Measurements from ENCODE around the gene PDE9A. TPM values are rescaled to one million over a fixed set of nuclear protein-coding genes. Genes with fewer than 3 reads are reported as not detected.

The PDE9A gene
- total and polyA plus RNA-seq, 2 experiments from 2014 or later: 26.5 to 31.1 TPM

DNA sequence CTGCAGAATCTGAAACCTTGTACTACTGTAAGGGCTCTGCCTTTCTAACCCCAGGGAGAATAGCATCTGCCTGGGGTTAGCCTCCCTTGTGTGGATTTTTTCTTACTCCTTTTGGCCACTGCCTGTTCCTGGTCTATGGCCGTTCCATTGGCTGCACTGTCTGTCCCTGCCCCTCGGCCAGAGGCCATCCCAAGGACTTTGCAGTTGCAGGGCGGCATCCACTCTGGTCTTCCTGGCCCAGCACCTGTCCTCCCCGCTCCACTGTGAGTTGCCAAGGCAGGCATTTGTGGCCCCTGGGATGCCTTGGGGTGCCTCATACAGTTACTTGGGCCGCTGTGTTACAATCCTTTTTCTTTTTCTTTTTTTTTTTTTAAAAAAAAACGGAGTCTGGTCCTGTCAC lies 45.8 kb downstream of the PDE9A start:
- H4K20me1 ChIP-seq (replicated peaks; ENCODE audit: insufficient read depth): 0 out of 2 replicates have a peak, but pooled peaks cover 4% of the 10 kb centered on the region
- Mint-ChIP-seq H3K9me3 (peaks cover 5% of the 10 kb centered on the region; the same call in 1 of the 3 replicates), H3K27ac (no peak overlapping the region), H3K27me3 (ENCODE audit: insufficient read depth, low read depth, poor library complexity) (peaks cover 2% of the 10 kb centered on the region), H3K4me1 (peaks cover 13% of the 10 kb centered on the region), H3K4me3 (no peak overlapping the region), H3K36me3 (ENCODE audit: low read depth) (peaks cover 47% of the 10 kb centered on the region)
- peaks cover 10% of the 10 kb centered on the region; the same call in 1 of the 2 replicates for H3K36me3 ChIP-seq (ENCODE audit: insufficient read depth)
- no peaks in the 10 kb centered on the region for H3K27me3 ChIP-seq (ENCODE audit: insufficient read depth)
- no peak overlapping the region for H3K4me3 ChIP-seq
- H3K27ac ChIP-seq (ENCODE audit: low read depth): no peak overlapping the region
- no peak for ATAC-seq
- H3K4me2 ChIP-seq: no peak overlapping the region
- no peaks in the 10 kb centered on the region for H3K4me1 ChIP-seq (ENCODE audit: insufficient read depth)
- H3K79me2 ChIP-seq (replicated peaks; ENCODE audit: insufficient read depth): no peaks in the 10 kb centered on the region
- no peaks in the 10 kb centered on the region for H3F3A ChIP-seq (replicated peaks; ENCODE audit: low read depth)
- peaks cover 3% of the 10 kb centered on the region; the same call in 1 of the 2 replicates for H3K9me2 ChIP-seq (ENCODE audit: insufficient read depth)
- DNase-seq (ENCODE audit: low spot score): no peak
- no peak overlapping the region for H2AFZ ChIP-seq
- TF ChIP-seq, protein P1, sequence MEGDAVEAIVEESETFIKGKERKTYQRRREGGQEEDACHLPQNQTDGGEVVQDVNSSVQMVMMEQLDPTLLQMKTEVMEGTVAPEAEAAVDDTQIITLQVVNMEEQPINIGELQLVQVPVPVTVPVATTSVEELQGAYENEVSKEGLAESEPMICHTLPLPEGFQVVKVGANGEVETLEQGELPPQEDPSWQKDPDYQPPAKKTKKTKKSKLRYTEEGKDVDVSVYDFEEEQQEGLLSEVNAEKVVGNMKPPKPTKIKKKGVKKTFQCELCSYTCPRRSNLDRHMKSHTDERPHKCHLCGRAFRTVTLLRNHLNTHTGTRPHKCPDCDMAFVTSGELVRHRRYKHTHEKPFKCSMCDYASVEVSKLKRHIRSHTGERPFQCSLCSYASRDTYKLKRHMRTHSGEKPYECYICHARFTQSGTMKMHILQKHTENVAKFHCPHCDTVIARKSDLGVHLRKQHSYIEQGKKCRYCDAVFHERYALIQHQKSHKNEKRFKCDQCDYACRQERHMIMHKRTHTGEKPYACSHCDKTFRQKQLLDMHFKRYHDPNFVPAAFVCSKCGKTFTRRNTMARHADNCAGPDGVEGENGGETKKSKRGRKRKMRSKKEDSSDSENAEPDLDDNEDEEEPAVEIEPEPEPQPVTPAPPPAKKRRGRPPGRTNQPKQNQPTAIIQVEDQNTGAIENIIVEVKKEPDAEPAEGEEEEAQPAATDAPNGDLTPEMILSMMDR (conservative IDR thresholded peaks at IDR 0.05; ENCODE audit: low read depth in 2 of 2): no peak
- TF ChIP-seq CREB1 (CRISPR knock-in tag; IDR thresholded peaks at IDR 0.05; ENCODE audit: low read depth) (no peak), POLR2AphosphoS5 (IDR thresholded peaks at IDR 0.05; ENCODE audit: low read depth) (no peak)

- Histone ChIP-seq H3K27me3 (ENCODE audit: insufficient read depth) (no peaks in the 10 kb centered on the region), H2AFZ (no peak overlapping the region), H3K36me3 (ENCODE audit: insufficient read depth) (peaks cover 10% of the 10 kb centered on the region; the same call in 1 of the 2 replicates), H3K4me1 (ENCODE audit: insufficient read depth) (no peaks in the 10 kb centered on the region), H4K20me1 (replicated peaks; ENCODE audit: insufficient read depth) (no peaks in the 10 kb centered on the region), H3K27ac (ENCODE audit: low read depth) (no peak overlapping the region), H3K79me2 (replicated peaks; ENCODE audit: insufficient read depth) (no peaks in the 10 kb centered on the region), H3F3A (replicated peaks; ENCODE audit: low read depth) (no peaks in the 10 kb centered on the region), H3K4me3 (no peak overlapping the region), H3K4me2 (no peak overlapping the region), H3K9me2 (ENCODE audit: insufficient read depth) (peaks cover 3% of the 10 kb centered on the region; the same call in 1 of the 2 replicates)
- H3K27me3 Mint-ChIP-seq (ENCODE audit: insufficient read depth, low read depth, poor library complexity): peaks cover 5% of the 10 kb centered on the region
- H3K4me1 Mint-ChIP-seq: peaks cover 18% of the 10 kb centered on the region
- peaks cover 5% of the 10 kb centered on the region; the same call in 1 of the 3 replicates for H3K9me3 Mint-ChIP-seq
- DNase-seq (ENCODE audit: low spot score) (no peak), ATAC-seq (no peak)
- no peak overlapping the region for H3K27ac Mint-ChIP-seq
- H3K36me3 Mint-ChIP-seq (ENCODE audit: low read depth): peaks cover 42% of the 10 kb centered on the region
- no peak overlapping the region for H3K4me3 Mint-ChIP-seq
- TF ChIP-seq JUNB (IDR thresholded peaks at IDR 0.05; ENCODE audit: unreplicated experiment) (no peak), ZNF114 (CRISPR knock-in tag; IDR thresholded peaks at IDR 0.05) (no peak)
- TF ChIP-seq, protein P1 (conservative IDR thresholded peaks at IDR 0.05; ENCODE audit: low read depth in 2 of 2): no peak
- TF ChIP-seq, protein P2, sequence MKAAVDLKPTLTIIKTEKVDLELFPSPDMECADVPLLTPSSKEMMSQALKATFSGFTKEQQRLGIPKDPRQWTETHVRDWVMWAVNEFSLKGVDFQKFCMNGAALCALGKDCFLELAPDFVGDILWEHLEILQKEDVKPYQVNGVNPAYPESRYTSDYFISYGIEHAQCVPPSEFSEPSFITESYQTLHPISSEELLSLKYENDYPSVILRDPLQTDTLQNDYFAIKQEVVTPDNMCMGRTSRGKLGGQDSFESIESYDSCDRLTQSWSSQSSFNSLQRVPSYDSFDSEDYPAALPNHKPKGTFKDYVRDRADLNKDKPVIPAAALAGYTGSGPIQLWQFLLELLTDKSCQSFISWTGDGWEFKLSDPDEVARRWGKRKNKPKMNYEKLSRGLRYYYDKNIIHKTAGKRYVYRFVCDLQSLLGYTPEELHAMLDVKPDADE (IDR thresholded peaks at IDR 0.05): no peak
- TF ChIP-seq, protein P3, sequence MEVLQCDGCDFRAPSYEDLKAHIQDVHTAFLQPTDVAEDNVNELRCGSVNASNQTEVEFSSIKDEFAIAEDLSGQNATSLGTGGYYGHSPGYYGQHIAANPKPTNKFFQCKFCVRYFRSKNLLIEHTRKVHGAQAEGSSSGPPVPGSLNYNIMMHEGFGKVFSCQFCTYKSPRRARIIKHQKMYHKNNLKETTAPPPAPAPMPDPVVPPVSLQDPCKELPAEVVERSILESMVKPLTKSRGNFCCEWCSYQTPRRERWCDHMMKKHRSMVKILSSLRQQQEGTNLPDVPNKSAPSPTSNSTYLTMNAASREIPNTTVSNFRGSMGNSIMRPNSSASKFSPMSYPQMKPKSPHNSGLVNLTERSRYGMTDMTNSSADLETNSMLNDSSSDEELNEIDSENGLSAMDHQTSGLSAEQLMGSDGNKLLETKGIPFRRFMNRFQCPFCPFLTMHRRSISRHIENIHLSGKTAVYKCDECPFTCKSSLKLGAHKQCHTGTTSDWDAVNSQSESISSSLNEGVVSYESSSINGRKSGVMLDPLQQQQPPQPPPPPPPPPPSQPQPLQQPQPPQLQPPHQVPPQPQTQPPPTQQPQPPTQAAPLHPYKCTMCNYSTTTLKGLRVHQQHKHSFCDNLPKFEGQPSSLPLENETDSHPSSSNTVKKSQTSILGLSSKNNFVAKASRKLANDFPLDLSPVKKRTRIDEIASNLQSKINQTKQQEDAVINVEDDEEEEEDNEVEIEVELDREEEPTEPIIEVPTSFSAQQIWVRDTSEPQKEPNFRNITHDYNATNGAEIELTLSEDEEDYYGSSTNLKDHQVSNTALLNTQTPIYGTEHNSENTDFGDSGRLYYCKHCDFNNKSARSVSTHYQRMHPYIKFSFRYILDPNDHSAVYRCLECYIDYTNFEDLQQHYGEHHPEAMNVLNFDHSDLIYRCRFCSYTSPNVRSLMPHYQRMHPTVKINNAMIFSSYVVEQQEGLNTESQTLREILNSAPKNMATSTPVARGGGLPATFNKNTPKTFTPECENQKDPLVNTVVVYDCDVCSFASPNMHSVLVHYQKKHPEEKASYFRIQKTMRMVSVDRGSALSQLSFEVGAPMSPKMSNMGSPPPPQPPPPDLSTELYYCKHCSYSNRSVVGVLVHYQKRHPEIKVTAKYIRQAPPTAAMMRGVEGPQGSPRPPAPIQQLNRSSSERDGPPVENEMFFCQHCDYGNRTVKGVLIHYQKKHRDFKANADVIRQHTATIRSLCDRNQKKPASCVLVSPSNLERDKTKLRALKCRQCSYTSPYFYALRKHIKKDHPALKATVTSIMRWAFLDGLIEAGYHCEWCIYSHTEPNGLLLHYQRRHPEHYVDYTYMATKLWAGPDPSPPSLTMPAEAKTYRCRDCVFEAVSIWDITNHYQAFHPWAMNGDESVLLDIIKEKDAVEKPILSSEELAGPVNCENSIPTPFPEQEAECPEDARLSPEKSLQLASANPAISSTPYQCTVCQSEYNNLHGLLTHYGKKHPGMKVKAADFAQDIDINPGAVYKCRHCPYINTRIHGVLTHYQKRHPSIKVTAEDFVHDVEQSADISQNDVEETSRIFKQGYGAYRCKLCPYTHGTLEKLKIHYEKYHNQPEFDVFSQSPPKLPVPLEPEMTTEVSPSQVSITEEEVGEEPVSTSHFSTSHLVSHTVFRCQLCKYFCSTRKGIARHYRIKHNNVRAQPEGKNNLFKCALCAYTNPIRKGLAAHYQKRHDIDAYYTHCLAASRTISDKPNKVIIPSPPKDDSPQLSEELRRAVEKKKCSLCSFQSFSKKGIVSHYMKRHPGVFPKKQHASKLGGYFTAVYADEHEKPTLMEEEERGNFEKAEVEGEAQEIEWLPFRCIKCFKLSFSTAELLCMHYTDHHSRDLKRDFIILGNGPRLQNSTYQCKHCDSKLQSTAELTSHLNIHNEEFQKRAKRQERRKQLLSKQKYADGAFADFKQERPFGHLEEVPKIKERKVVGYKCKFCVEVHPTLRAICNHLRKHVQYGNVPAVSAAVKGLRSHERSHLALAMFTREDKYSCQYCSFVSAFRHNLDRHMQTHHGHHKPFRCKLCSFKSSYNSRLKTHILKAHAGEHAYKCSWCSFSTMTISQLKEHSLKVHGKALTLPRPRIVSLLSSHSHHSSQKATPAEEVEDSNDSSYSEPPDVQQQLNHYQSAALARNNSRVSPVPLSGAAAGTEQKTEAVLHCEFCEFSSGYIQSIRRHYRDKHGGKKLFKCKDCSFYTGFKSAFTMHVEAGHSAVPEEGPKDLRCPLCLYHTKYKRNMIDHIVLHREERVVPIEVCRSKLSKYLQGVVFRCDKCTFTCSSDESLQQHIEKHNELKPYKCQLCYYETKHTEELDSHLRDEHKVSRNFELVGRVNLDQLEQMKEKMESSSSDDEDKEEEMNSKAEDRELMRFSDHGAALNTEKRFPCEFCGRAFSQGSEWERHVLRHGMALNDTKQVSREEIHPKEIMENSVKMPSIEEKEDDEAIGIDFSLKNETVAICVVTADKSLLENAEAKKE (CRISPR knock-in tag; IDR thresholded peaks at IDR 0.05): no peak
Observed at GRCh38 chr21:42701706-42702456, 48.5 kb downstream of the PDE9A start.
